CD4-positive, CD25-positive, alpha-beta regulatory T cell (primary cell): Measurements from ENCODE around the gene IRF4. TPM values are rescaled to one million over a fixed set of nuclear protein-coding genes. Genes with fewer than 3 reads are reported as not detected.

Experiments used
- ATAC-seq, 2 donors: fragments of 150-1000 bp; cut with Tn5 transposase; one replicate each; pipeline ENCODE4 v1.10.0; 2021; ENCODE audit warnings: low read depth in 2 of 2, moderate number of reproducible peaks in 2 of 2, moderate library complexity in 1 of 2
- DNase-seq, 3 donors: peaks; one replicate each; pipeline versions ENCODE4 v3.0.0 to v3.0.0-alpha.2; 2012 to 2022; ENCODE audit warnings: mixed read lengths in 1 of 3
- H3K27ac ChIP-seq: one replicate; pipeline ENCODE4 v1.7.0; 2013; ENCODE audit warnings: mild to moderate bottlenecking, low read length; ENCODE audit not compliant: insufficient read depth, poor library complexity, severe bottlenecking
- H3K27me3 ChIP-seq: one replicate; pipeline ENCODE4 v1.7.0; 2013; ENCODE audit warnings: low read length; ENCODE audit not compliant: control insufficient read depth, insufficient read depth
- H3K36me3 ChIP-seq: one replicate; pipeline ENCODE4 v1.7.0; 2013; ENCODE audit warnings: mild to moderate bottlenecking, low read length, moderate library complexity; ENCODE audit not compliant: control insufficient read depth, insufficient read depth
- H3K4me1 ChIP-seq: 2 replicates; pipeline ENCODE4 v1.7.0; 2013; ENCODE audit warnings: mild to moderate bottlenecking, low read length; ENCODE audit not compliant: insufficient read depth, control insufficient read depth, poor library complexity, severe bottlenecking
- H3K4me3 ChIP-seq: one replicate; pipeline ENCODE4 v1.7.0; 2013; ENCODE audit warnings: low read depth, mild to moderate bottlenecking, low read length, moderate library complexity
- H3K9me3 ChIP-seq, 2 experiments: 1 replicate in 1 of 2; 2 replicates in 1 of 2; pipeline ENCODE4 v1.7.0; 2013; ENCODE audit warnings: low read length in 2 of 2, mild to moderate bottlenecking in 1 of 2, moderate library complexity in 1 of 2; ENCODE audit not compliant: control insufficient read depth in 2 of 2
- H3K27ac Mint-ChIP-seq, 3 donors: one replicate each; pipeline ENCODE4 v1.8.0; 2020 to 2022; ENCODE audit warnings: mild to moderate bottlenecking in 3 of 3, mixed read lengths in 3 of 3, moderate library complexity in 2 of 3
- H3K27me3 Mint-ChIP-seq: one replicate; pipeline ENCODE4 v1.8.0; 2022; ENCODE audit warnings: mild to moderate bottlenecking, mixed read lengths
- H3K36me3 Mint-ChIP-seq: one replicate; pipeline ENCODE4 v1.8.0; 2020; ENCODE audit warnings: mixed read lengths
- H3K4me1 Mint-ChIP-seq, 4 donors: one replicate each; pipeline ENCODE4 v1.8.0; 2020 to 2022; ENCODE audit warnings: mixed read lengths in 4 of 4, mild to moderate bottlenecking in 1 of 4
- H3K4me3 Mint-ChIP-seq, 4 donors: one replicate each; pipeline ENCODE4 v1.8.0; 2020 to 2022; ENCODE audit warnings: mild to moderate bottlenecking in 4 of 4, mixed read lengths in 4 of 4, moderate library complexity in 3 of 4
- H3K9me3 Mint-ChIP-seq, 7 donors: one replicate each; pipeline ENCODE4 v1.8.0; 2020 to 2022; ENCODE audit warnings: mixed read lengths in 7 of 7, mild to moderate bottlenecking in 3 of 7, moderate library complexity in 2 of 7
- polyA plus RNA-seq, 4 donors: library from polyadenylated mRNA; unstranded; fragments of 300-500 nt; fragmentation: Illumina TruSeq; gene quantifications; one replicate each; pipeline ENCODE4 v1.2.3, GENCODE V29; 2021
- total RNA-seq: library from RNA; stranded (reverse); gene quantifications from one replicate; pipeline ENCODE4 v1.2.3, GENCODE V29; 2022

Gene IRF4
- total and polyA plus RNA-seq, 5 donors from 2014 or later: 9.0 to 71.3 (median 12.2) TPM

DNA sequence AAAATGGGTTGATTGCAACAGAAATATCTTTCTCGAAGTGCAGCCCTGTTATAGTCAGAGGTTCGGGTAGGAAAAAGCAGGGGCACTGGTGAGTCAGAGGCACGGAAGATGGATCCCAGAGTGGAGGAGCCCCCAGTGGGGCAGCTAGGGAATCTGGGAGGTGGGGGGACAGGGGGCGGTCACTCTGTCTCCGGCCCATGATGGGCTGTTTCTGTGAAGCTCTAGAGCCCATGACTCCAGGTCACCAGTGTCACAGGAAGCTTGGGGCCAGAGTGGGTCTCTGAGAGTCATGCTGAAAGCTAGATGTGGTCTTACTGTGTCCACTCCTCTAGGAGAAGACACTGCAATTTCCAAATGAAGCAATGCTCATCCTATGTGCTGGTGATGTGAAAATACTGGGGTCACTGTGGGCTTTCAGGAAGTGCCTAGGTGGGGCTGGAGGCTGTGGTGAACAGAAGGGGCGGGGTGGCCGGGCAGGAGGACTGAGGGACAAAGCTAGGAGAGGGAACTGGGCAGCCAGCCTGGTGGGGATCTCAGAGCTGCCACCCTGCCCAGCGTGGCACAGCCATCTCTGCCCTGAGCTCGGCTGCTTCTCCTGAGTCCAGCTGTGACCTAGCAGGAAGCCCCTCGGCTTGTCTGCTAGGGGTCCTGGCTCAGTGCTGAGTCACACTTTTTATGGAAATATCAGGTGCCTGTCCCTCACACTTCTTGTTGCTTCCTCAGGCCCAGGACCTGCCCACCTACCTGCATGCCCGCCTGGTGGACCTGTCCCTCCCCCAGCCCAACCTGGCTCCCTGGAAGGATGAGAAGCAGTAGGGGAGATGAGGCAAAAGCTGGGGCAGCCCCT, 54.2 kb downstream of the IRF4 start:
- H3K4me3 ChIP-seq: no peak overlapping the region
- H3K9me3 Mint-ChIP-seq: peaks cover 0 to 1% (median 0%) of the 10 kb centered on the region in 7 donors
- H3K4me1 ChIP-seq: peaks cover 40% of the 10 kb centered on the region
- no peaks in the 10 kb centered on the region for H3K27me3 Mint-ChIP-seq
- H3K27me3 ChIP-seq: no peaks in the 10 kb centered on the region
- no peaks in the 10 kb centered on the region for H3K36me3 Mint-ChIP-seq
- DNase-seq: no peak
- peak overlapping the region; percentile 89 to 93 (median 90) for H3K27ac Mint-ChIP-seq
- H3K4me3 Mint-ChIP-seq: peak overlapping the region; percentile 0 to 89 (median 84)
- ATAC-seq: no peak
- H3K27ac ChIP-seq: peak overlapping the region; percentile 41
- H3K9me3 ChIP-seq: no peaks in the 10 kb centered on the region
- no peaks in the 10 kb centered on the region for H3K36me3 ChIP-seq
- peaks cover 15 to 61% (median 35%) of the 10 kb centered on the region in 4 donors for H3K4me1 Mint-ChIP-seq

DNA sequence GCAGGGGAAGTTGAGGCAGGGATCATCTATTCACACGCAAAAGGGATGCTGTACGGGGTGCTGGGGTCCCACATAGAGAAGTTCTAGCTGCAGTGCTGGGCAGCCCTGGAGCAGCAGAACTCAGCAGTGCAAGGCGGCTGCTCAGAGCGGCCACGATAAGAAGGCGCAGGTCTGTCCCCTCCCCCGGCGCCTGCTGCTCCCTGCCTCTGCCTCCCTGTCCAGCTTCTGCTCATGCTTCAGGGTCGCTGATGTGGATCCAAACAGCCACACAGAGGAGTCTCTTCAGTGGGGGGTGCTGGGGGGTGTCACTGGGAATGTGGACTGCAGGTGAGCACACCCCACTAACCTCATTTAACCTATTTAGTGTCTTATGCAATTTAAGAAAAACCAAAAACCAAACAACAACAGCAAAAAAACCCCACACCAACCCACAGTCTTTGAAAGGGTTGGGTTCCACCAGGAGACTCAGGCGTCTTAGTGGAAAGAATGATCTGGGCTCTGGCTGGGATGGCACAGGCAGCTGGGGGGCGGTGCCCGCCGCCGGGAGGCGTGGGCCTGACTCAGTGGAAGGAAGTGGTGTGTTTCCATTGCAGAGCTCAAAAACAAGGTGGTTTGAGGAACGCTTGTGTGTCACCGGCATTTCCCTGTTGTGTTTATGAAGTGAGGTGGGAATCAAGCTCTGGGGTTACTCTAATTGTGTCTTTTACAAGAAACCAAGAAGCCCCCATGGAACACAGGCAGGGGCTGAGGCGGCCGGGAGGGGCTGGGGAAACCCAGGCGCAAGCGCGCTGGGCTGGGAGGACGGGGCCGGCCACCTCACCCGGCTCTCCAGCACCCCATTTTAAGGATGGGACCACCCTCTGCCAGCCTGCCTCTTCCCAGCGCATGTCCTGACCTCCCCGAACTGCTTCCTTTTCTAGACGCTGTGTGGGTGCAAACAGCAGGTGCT, 55.1 kb downstream of the IRF4 start:
- peaks cover 15 to 61% (median 34%) of the 10 kb centered on the region in 4 donors for H3K4me1 Mint-ChIP-seq
- H3K4me3 Mint-ChIP-seq: peak overlapping the region; percentile 84 to 92 (median 87)
- ATAC-seq: peak; percentile 80 to 81
- Histone ChIP-seq H3K36me3 (no peaks in the 10 kb centered on the region), H3K9me3 (no peaks in the 10 kb centered on the region), H3K4me1 (peaks cover 40% of the 10 kb centered on the region), H3K27me3 (no peaks in the 10 kb centered on the region), H3K27ac (peak overlapping the region; percentile 61), H3K4me3 (peak overlapping the region; percentile 75)
- H3K27ac Mint-ChIP-seq: peak overlapping the region; percentile 85 to 92 (median 90)
- H3K36me3 Mint-ChIP-seq: no peaks in the 10 kb centered on the region
- DNase-seq: peak; percentile 62 to 84 (median 63)
- no peaks in the 10 kb centered on the region for H3K27me3 Mint-ChIP-seq
- H3K9me3 Mint-ChIP-seq: peaks cover 0 to 1% (median 0%) of the 10 kb centered on the region in 7 donors

DNA sequence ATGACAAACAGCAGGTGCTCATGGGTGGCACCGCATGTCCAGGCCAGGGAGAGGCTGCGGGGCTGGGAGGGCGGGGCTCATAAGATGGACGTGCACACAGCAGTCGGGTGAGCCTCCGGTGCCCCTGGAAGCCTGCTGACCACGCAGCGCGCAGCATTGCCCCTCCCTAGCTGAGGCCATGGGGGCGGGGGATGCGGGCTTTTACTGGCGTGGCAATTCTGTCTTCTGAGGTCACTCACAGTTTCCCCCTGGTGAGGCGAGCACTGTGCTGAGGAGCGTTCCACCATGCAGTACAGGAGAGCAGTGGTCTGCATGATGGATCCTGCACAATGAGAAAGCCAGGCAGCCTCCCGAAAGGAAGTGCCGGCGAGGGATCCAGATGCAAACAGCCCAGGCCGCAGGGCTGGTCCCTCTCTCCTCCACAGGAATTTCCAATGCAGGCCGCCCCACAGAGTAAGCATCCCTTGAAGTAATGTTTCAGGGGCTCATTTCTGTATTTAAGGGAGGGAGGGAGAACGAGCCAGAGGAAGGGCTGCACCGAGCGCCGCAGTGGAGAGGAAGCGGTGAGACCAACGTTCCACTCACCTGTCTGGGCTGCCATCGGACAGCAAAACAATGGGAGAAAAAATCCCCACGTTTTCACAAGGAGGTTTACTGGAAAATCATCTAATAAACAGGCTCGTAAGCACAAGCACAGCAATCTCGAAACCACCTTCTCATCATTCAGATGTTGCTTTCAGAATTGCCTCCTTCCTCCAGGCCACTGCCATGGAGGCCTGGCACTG, 56.0 kb downstream of the IRF4 start:
- Histone ChIP-seq H3K4me3 (peak overlapping the region; percentile 75), H3K4me1 (peaks cover 40% of the 10 kb centered on the region), H3K36me3 (no peaks in the 10 kb centered on the region), H3K27me3 (no peaks in the 10 kb centered on the region), H3K27ac (peak overlapping the region; percentile 61), H3K9me3 (no peaks in the 10 kb centered on the region)
- Mint-ChIP-seq H3K27me3 (no peaks in the 10 kb centered on the region), H3K4me3 (peak overlapping the region; percentile 84 to 92 (median 87)), H3K4me1 (peaks cover 15 to 57% (median 34%) of the 10 kb centered on the region in 4 donors), H3K9me3 (peaks cover 0 to 1% (median 0%) of the 10 kb centered on the region in 7 donors), H3K27ac (peak overlapping the region; percentile 78 to 92 (median 90)), H3K36me3 (no peaks in the 10 kb centered on the region)
- ATAC-seq (peak in 1 of 2 donors; percentile 1), DNase-seq (peak in 1 of 3 donors; percentile 50)

DNA sequence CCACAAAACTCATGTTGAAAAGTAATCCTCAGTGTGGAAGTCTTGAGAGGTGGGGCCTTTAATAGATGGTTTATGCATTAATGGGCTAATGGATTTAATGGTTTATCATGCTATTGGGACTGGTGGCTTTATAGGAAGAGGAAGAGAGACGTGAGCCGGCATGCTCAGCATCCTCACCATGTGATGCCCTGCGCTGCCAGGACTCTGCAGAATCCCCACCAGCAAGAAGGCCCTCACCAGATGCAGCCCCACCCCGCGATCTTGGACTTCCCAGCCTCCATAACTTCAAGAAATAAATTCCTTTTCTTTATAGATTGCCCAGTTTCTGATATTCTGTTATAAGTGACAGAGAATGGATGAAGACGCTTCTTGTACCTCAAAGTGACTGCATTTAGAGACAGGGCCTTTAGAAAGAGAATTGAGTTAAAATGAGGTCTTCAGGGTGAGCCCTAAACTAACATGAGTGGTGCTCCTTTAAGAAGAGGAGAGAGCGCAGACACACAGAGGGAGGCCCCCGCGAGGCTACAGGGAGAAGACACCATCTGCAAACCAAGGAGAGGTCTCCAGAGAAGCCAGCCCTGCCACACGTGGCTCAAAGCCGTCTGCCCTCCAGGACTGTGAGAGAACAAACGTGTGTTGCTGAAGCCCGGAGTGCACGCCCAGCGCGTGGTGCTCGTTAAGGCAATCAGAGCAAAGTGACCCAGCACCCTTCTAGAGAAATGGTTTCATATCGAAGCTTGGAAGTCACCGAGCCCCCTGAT, 56.9 kb downstream of the IRF4 start:
- Histone ChIP-seq H3K36me3 (no peaks in the 10 kb centered on the region), H3K27me3 (no peaks in the 10 kb centered on the region), H3K27ac (no peak overlapping the region), H3K4me1 (peaks cover 40% of the 10 kb centered on the region), H3K4me3 (peak overlapping the region; percentile 75), H3K9me3 (no peaks in the 10 kb centered on the region)
- peaks cover 0 to 1% (median 0%) of the 10 kb centered on the region in 7 donors for H3K9me3 Mint-ChIP-seq
- no peaks in the 10 kb centered on the region for H3K36me3 Mint-ChIP-seq
- H3K27me3 Mint-ChIP-seq: no peaks in the 10 kb centered on the region
- no peak for ATAC-seq
- DNase-seq: no peak
- H3K4me1 Mint-ChIP-seq: peaks cover 15 to 53% (median 31%) of the 10 kb centered on the region in 4 donors
- peak overlapping the region; percentile 18 to 90 (median 78) for H3K27ac Mint-ChIP-seq
- peak overlapping the region; percentile 84 to 89 (median 86) for H3K4me3 Mint-ChIP-seq

DNA sequence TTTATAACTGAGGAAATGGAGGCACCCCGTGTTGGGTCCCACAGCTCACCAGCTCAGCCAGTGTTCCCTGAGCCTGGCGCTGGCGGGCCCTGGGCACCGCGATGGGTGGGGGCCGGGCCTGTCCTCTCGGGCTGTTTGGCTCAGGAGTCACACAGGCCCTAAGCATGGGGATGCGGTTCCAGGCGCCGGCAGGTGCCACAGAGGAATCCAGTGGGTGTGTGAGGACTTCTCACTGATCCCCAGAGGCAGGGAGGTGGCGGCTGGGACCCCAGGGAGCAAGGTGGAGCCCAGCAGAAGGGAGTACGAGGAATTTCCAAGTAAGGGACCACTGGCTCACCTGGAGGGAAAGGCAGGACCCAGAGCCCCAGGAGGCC, 57.5 kb downstream of the IRF4 start:
- H3K36me3 ChIP-seq: no peaks in the 10 kb centered on the region
- H3K4me1 ChIP-seq: peaks cover 40% of the 10 kb centered on the region
- H3K27me3 ChIP-seq: no peaks in the 10 kb centered on the region
- Mint-ChIP-seq H3K36me3 (no peaks in the 10 kb centered on the region), H3K27ac (peak overlapping the region in 2 of 3 donors; percentile 18 to 71), H3K9me3 (peaks cover 0 to 1% (median 0%) of the 10 kb centered on the region in 7 donors), H3K4me3 (no peak overlapping the region), H3K4me1 (peaks cover 15 to 48% (median 30%) of the 10 kb centered on the region in 4 donors), H3K27me3 (peaks cover under 1% of the 10 kb centered on the region)
- no peaks in the 10 kb centered on the region for H3K9me3 ChIP-seq
- ATAC-seq: no peak
- DNase-seq: no peak
- H3K4me3 ChIP-seq: no peak overlapping the region
- no peak overlapping the region for H3K27ac ChIP-seq

DNA sequence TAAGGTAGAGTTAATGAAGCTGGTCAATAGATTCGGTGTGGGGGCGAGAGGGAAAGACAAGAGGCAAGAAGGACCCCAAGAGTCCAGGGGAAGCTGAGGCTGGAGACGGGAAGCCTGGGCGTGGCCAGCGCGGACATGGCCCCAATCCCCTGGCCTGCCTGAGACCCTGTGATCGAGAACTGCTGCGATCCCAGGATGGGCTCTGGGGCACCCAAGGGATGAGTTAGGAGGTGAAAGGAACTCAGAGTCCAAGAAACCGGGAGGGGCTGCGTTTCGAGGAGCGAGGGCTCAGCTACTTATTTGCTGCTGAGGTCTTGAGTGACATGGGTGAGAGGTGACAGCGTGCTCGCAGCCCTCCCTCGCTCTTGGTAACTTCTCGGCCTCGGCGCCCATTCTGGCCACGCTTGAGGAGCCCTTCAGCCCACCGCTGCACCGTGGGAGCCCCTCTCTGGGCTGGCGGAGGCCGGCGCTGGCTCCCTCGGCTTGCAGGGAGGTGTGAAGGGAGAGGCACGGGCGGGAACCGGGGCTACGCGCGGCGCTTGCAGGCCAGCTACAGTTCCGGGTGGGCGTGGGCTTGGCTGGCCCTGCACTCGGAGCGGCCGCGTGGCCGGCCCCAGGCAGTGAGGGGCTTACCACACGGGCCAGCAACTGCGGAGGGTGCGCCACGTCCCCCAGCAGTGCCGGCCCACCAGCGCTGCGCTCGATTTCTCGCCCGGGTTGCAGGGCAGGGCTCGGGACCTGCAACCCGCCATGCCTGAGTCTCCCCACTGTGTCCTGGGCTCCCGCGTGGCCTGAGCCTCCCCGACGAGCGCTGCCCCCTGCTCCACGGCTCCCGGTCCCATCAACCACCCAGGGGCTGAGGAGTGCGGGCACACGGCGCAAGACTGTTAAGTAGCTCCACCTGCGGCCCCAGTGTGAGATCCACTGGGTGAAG, 58.2 kb downstream of the IRF4 start:
- H3K27ac ChIP-seq: no peak overlapping the region
- Mint-ChIP-seq H3K9me3 (peaks cover 0 to 1% (median 0%) of the 10 kb centered on the region in 7 donors), H3K36me3 (no peaks in the 10 kb centered on the region), H3K27ac (peak overlapping the region in 1 of 3 donors; percentile 71), H3K4me3 (no peak overlapping the region), H3K27me3 (peaks cover 7% of the 10 kb centered on the region), H3K4me1 (peaks cover 12 to 41% (median 33%) of the 10 kb centered on the region in 4 donors)
- no peaks in the 10 kb centered on the region for H3K27me3 ChIP-seq
- no peaks in the 10 kb centered on the region for H3K9me3 ChIP-seq
- H3K4me3 ChIP-seq: no peak overlapping the region
- no peaks in the 10 kb centered on the region for H3K36me3 ChIP-seq
- ATAC-seq: no peak
- peaks cover 36% of the 10 kb centered on the region for H3K4me1 ChIP-seq
- DNase-seq: no peak
